GM12874 (cell line): ENCODE measurements around the gene PCDHB1.

Experiments
- TF ChIP-seq, protein P1 (sequence below): IDR thresholded peaks from 2 replicates; pipeline ENCODE4 v1.5.1; 2011; ENCODE audit warnings: low read depth, mild to moderate bottlenecking, control low read depth, low read length, moderate library complexity; ENCODE audit not compliant: insufficient read depth

PCDHB1 gene

DNA sequence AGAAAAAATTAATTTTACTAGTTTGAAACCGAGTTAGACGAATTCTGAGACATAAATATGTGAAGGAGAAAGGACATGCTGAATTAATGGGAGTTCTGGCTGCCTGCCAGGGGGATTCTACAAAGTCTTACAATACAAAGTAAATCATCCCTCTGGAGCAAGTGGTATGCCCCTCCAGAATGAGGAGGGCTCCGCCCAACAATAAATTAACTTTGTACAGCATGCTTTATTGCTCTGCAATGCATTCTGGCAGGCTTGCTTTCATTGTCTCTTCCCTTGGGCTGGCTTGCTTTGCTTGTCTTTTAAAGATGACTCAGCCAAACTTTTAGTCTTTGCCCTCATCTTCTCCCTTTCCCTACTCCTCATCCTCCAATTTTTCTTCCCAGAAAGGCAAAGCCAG lies 11.7 kb upstream of the PCDHB1 start:
- TF ChIP-seq, protein P1, sequence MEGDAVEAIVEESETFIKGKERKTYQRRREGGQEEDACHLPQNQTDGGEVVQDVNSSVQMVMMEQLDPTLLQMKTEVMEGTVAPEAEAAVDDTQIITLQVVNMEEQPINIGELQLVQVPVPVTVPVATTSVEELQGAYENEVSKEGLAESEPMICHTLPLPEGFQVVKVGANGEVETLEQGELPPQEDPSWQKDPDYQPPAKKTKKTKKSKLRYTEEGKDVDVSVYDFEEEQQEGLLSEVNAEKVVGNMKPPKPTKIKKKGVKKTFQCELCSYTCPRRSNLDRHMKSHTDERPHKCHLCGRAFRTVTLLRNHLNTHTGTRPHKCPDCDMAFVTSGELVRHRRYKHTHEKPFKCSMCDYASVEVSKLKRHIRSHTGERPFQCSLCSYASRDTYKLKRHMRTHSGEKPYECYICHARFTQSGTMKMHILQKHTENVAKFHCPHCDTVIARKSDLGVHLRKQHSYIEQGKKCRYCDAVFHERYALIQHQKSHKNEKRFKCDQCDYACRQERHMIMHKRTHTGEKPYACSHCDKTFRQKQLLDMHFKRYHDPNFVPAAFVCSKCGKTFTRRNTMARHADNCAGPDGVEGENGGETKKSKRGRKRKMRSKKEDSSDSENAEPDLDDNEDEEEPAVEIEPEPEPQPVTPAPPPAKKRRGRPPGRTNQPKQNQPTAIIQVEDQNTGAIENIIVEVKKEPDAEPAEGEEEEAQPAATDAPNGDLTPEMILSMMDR, result no peak

DNA sequence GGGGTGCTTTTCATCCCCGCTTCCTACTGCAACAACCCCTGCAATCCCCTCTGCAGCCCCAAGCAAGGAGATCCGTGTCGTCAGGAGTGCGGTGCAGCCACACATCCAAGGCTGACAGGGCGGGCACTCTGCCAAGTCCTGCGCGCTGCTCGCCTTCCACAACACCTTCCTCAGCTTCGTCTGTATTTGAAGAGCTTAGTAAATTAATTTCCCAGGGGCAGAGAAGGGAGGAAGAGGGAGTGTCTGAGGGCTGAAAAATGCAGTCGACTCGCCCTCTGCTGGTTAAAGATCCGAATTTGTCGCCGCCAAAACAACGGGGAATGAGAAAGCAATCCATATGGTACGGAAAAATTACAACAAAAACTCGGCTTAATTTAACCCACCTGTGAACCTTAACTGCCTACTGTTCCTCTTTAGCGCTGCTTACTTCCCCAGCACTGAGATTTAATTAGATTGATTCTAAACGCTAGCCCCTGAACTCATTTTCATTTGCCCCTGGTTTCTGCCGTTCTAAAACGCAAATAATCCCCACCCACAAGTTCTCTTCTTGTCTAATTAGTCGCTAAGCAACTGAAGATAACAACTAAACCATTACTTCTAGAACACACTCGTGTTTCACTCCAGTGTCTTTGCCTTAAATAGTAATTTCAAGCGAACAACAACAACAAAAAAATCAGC lies 10.9 kb upstream of the PCDHB1 start:
- TF ChIP-seq, protein P1, result no peak

DNA sequence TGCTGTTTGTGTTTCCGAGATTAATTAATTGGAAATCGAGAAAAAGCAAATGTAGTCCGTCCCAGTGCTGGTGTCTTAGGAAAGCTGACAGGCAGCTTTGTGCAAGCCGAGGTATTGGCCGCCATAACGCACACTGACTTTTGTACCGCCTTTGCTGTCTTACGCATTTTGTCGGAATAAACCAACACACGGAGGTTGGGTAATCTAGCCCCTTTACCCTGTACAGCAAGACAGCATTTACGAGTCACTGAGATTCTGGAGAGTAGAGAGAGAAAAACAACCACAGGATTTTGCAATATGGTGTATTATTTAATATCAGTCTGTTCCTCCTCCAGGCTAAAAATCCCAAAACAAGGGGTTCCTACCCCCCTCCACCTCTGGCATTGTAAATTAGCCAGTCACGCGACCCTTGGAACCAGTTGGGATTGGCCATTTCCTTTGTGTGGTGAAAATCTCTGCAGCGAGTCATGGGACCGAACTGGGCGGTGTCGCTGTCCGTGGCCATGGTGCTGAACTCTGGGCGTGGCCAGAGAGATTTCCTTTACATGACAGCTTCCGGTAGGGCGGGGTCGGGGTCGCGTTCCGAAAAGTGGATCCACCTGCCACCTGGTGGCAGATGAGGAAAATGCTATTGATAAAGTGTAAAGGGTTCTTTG lies 10.3 kb upstream of the PCDHB1 start:
- TF ChIP-seq, protein P1, result peak; percentile 45; the same call in 1 of the 2 replicates

DNA sequence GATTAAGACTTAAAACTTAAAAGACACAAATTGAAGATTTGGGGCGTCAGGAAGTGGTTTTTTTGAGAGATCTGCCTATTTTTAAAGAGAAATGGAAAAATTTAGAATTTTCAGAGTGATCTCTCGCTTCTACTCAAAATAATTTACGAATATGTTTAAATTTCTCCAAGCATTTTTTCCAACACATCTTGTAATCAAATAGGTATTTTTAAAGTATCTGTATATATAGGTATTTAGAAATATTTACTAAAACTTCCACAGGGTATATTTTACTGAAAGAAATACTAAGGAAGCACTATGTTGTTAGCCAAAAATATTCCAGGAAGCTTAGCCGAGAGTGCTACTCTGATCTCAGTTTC lies 9.8 kb upstream of the PCDHB1 start:
- TF ChIP-seq, protein P1, result no peak

DNA sequence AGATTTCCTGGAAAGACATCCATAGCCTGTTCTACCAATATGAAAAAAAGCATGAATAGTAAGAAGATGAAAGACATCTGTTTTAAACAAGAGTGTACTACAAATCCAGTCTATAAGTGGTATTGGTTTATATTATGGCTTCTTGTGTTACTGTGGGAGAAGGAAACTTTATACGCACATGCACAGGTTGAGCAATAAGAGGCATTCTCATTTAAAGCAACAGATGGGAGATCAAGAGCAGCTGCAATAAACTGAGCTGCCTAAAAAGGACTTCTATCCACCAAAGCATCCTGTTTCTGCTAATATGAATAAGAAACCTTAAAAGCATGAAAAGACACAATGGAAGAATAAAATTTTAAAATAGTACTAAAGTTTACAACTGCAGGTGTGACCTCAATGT lies 8.6 kb upstream of the PCDHB1 start:
- TF ChIP-seq, protein P1, result no peak

DNA sequence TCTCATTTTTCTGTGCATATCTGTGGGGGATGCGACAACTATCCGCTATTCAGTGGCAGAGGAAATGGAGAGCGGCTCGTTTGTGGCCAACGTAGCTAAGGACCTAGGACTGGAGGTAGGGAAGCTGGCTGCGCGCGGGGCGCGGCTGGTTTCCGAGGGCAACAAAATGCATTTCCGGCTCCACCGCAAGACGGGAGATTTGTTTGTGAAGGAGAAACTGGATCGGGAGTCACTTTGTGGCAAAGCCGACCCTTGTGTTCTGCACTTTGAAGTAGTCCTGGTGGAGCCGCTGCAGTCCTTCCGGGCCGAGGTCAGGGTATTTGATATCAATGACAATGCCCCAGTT lies 320 bp downstream of the PCDHB1 start:
- TF ChIP-seq, protein P1, result no peak

DNA sequence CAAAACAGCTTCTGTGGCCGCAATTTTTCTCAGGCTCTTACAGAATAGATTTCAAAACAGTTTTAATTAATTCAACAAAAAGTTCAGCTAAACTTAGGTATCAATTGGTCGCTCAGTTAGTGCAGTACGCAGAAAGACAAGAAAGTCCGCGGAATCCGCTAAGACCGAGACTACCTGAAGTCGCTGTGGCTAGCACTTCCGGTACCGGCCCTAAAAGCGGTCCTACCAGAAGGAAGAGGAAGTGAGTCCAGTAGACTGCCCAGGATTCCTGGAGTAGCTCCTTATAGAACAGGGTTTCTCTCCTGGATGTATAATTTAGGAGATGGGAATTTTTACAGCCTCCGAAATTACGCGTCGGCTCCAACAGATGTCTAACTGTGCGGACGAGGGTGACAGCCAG lies 26.7 kb downstream of the PCDHB1 start:
- TF ChIP-seq, protein P1, result no peak

DNA sequence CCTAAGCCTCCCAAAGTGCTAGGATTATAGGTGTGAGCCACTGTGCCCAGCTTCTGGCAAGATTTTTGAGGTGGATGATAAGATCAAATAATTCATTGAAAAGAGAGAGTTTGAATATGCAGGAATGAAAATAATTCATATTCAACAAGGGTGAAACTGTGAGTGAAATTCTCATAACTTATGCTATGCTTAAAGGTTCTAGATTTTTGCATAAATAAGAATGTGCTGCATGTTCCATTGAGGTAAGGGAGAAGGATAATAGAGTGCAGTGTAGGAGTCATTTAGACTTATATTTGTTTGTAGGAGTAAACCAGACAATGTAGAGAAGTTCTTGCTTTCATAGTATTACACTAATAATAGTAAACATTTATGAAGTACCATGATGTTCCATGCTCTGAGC lies 31.1 kb downstream of the PCDHB1 start:
- TF ChIP-seq, protein P1, result no peak
